Dermis blood vessel endothelial cell (primary cell): Measurements from ENCODE around the gene MAGEA9. TPM values are rescaled to one million over a fixed set of nuclear protein-coding genes. Genes with fewer than 3 reads are reported as not detected.
"Not testable (repeated sequence)": the region's sequence is repeated elsewhere in the genome, so short reads cannot be mapped to it uniquely, and the experiment has no call there.

Experiments used
- DNase-seq: peaks from one replicate; pipeline ENCODE4 v3.0.0; 2010
- total RNA-seq: library from RNA; depleted of rRNA; stranded (reverse); fragments of >200 nt; gene quantifications from 2 replicates; pipeline ENCODE4 v1.2.3, GENCODE V29; 2014

Gene MAGEA9
- total RNA-seq, 1 donor from 2014 or later = not detected

- DNase-seq = no peak
Measured at GRCh38 chrX:149807747-149808458, 26.2 kb downstream of the MAGEA9 start.

- no peak for DNase-seq
Measured at GRCh38 chrX:149818652-149819051, 36.9 kb downstream of the MAGEA9 start.

GRCh38 chrX:149819371-149819770 lies 37.6 kb downstream of the MAGEA9 start:
- DNase-seq = no peak

GRCh38 chrX:149825424-149825823 lies 43.7 kb downstream of the MAGEA9 start:
- peak; percentile 22 for DNase-seq

DNA sequence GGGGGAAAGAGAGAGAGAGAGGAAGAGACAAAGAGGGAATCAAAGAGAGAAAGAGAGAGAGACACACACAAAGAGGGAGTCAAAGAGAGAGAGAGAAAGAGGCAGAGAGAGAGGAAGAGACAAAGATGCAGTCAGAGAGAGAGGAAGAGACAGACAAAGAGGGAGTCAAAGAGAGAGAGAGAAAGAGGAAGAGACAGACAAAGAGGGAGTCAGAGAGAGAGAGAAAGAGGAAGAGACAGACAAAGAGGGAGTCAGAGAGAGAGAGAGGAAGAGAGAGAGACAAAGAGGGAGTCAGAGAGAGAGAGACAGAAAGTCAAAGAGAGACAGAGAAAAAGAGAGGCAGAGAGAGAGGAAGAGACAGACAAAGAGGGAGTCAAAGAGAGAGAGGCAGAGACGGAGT lies 45.5 kb downstream of the MAGEA9 start:
- no peak for DNase-seq

DNA sequence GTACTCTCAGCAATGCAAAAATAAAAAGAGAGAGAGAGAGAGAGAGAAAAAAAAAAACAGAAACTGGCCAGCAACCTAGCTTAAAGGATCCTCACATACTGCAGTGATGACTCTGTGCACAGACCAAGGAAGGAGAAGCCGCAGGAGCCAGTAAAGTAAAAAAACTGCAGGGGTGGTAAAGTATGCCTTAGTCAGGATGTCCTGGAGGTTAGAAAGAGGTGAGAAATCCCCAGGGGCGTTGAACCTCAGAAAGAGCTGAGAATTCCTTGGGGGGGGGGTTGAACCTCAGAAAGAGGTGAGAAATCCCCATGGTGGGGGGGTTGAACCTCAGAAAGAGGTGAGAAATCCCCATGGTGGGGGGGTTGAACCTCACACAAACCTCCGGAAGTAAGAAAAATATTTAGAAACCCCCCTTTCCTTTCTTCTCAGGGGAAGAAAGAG lies 48.0 kb downstream of the MAGEA9 start:
- DNase-seq = no peak

- peak; percentile 0 for DNase-seq
Measured at GRCh38 chrX:149830192-149830873, 48.6 kb downstream of the MAGEA9 start.

GRCh38 chrX:149831473-149831872 lies 49.7 kb downstream of the MAGEA9 start:
- DNase-seq = no peak

DNA sequence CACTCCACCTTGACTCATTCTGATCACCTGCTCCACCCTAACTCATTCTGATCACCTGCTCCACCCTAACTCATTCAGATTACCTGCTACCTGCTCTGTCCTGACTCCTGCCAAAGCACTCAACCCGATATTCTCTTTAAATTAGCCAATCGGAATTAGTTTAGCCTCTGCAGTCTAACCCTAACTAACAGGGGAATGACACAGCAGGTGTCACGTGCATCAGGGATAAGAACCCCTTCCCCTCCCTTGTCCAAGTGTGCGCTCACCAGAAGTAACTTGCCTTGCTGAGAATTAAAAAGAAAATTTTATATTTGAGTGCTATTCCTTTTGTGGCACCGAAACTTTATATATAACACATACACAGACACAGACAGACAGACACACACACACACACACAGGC lies 55.0 kb downstream of the MAGEA9 start:
- DNase-seq = not testable (repeated sequence)

DNA sequence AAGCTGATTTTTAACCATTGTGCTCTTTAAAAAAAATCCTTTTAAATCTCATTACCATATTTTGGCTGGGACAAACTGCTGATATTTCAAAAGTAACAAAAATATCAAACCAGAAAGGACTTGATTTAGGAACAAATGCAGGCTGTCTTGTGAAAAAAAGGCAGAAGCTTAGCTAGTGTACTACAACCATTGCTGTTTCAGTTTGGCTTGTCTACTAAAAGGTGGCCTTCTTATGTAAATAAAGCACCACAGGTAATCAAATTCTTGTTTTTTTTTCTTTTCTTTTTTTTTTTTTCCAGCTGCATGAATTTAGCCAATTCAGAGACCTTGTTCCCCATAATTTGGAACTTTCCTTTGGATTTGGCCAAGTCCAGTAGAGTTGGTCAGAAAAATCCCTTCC lies 55.4 kb downstream of the MAGEA9 start:
- no peak for DNase-seq

Other genes with a start within 250 kb of the MAGEA9 start
- 15.5 and 23.1 TPM in 2 replicates for gene EOLA1, start 240.9 kb upstream of the MAGEA9 start, total RNA-seq
- not detected in 2 replicates for gene HSFX3, start 232.0 kb upstream of the MAGEA9 start, total RNA-seq
- not detected in 2 replicates for gene MAGEA9B, start 194.5 kb upstream of the MAGEA9 start, total RNA-seq
- gene HSFX2, start 186.6 kb upstream of the MAGEA9 start, total RNA-seq = 0.37 TPM in 1 of 2 replicates, not detected in the other
- gene TMEM185A, start 150.1 kb upstream of the MAGEA9 start, total RNA-seq = 17.1 and 17.9 TPM in 2 replicates
- not detected in 2 replicates for gene MAGEA11, start 69.9 kb upstream of the MAGEA9 start, total RNA-seq
- gene HSFX1, start 7.9 kb upstream of the MAGEA9 start, total RNA-seq = 0.47 and 1.2 TPM in 2 replicates
- not detected in 2 replicates for gene MAGEA8, start 99.3 kb downstream of the MAGEA9 start, total RNA-seq
- gene HSFX4, start 147.6 kb downstream of the MAGEA9 start, total RNA-seq = not detected in 2 replicates
- gene EOLA2, start 156.6 kb downstream of the MAGEA9 start, total RNA-seq = 16.4 and 21.3 TPM in 2 replicates